Liver (tissue), 3 donors: ENCODE results near the gene STAG3.

Source experiments
- CTCF ChIP-seq: fragments of 150-350 bp; IDR thresholded peaks from 2 replicates; pipeline ENCODE4 v1.5.1; 2017; ENCODE audit warnings: improper control_type of control experiment, low read depth, low read length; ENCODE audit not compliant: missing input control
- EGR1 ChIP-seq, 2 donors: IDR thresholded peaks; 2 replicates each; pipeline ENCODE4 v1.6.1; 2016 to 2018; ENCODE audit warnings: antibody characterized with exemption in 2 of 2, low read depth in 2 of 2
- GABPA ChIP-seq, 2 donors: IDR thresholded peaks in 1 of 2; conservative IDR thresholded peaks in 1 of 2; 2 replicates each; pipeline ENCODE4 v1.6.1; 2016; ENCODE audit warnings: antibody characterized with exemption in 2 of 2, mild to moderate bottlenecking in 1 of 2, moderate library complexity in 1 of 2
- HNF4G ChIP-seq: IDR thresholded peaks from 2 replicates; pipeline ENCODE4 v1.6.1; 2016; ENCODE audit warnings: antibody characterized with exemption
- JUND ChIP-seq, 2 donors: IDR thresholded peaks; 2 replicates each; pipeline ENCODE4 v1.6.1; 2016; ENCODE audit warnings: antibody characterized with exemption in 2 of 2
- NR2F2 ChIP-seq: IDR thresholded peaks from 2 replicates; pipeline ENCODE4 v1.6.1; 2016; ENCODE audit warnings: antibody characterized with exemption
- REST ChIP-seq: IDR thresholded peaks from 2 replicates; pipeline ENCODE4 v1.6.1; 2016; ENCODE audit warnings: antibody characterized with exemption, mild to moderate bottlenecking
- TAF1 ChIP-seq: conservative IDR thresholded peaks from 2 replicates; pipeline ENCODE4 v1.6.1; 2016; ENCODE audit warnings: antibody characterized with exemption, mild to moderate bottlenecking
- YY1 ChIP-seq: IDR thresholded peaks from 2 replicates; pipeline ENCODE4 v1.6.1; 2016; ENCODE audit warnings: antibody characterized with exemption, mild to moderate bottlenecking
- donor health status: healthy.
- donor health status: healthy.

- TF ChIP-seq CTCF (no peak), GABPA (IDR thresholded peaks at IDR 0.05 in 1 of 2, conservative IDR thresholded peaks at IDR 0.05 in 1 of 2) (no peak), TAF1 (no peak), HNF4G (no peak), NR2F2 (no peak), REST (no peak), JUND (IDR thresholded peaks at IDR 0.05) (no peak), EGR1 (IDR thresholded peaks at IDR 0.05; ENCODE audit: low read depth in 2 of 2) (no peak), YY1 (no peak)
Observed at GRCh38 chr7:100247152-100247757, 69.5 kb downstream of the STAG3 start.
